Tibial nerve (tissue), 4 donors: ENCODE measurements around the gene TBC1D2B. TPM values are rescaled to one million over a fixed set of nuclear protein-coding genes. Genes with fewer than 3 reads are reported as not detected.

Experiments
- DNase-seq, 2 donors: peaks; one replicate each; pipeline ENCODE4 v3.0.0-alpha.2; 2019; ENCODE audit warnings: low spot score in 2 of 2
- H3K27ac ChIP-seq, 4 donors: fragments of 200-600 bp; sonication (generic) in 3 of 4; one replicate each; pipeline ENCODE4 v1.5.1; 2017 to 2019; ENCODE audit warnings: mild to moderate bottlenecking in 1 of 4
- H3K27me3 ChIP-seq, 2 donors: fragments of 200-600 bp; sonication (generic) in 1 of 2; one replicate each; pipeline versions ENCODE4 v1.5.1 to v1.6.0; 2017 to 2019
- H3K36me3 ChIP-seq, 3 donors: fragments of 200-600 bp; sonication (generic); one replicate each; pipeline ENCODE4 v1.5.1; 2018 to 2019
- H3K4me1 ChIP-seq, 4 donors: fragments of 200-600 bp; sonication (generic) in 3 of 4; one replicate each; pipeline ENCODE4 v1.5.1; 2017 to 2019
- H3K4me3 ChIP-seq, 4 donors: fragments of 200-600 bp; sonication (generic) in 3 of 4; one replicate each; pipeline ENCODE4 v1.5.1; 2017 to 2019; ENCODE audit warnings: mild to moderate bottlenecking in 1 of 4, moderate library complexity in 1 of 4
- H3K9me3 ChIP-seq, 4 donors: fragments of 200-600 bp; sonication (generic) in 3 of 4; one replicate each; pipeline ENCODE4 v1.5.1; 2017 to 2019
- EP300 ChIP-seq, 2 donors: sonication (generic); formaldehyde crosslinking; IDR thresholded peaks; one replicate each; pipeline ENCODE4 v1.6.1; 2017; ENCODE audit warnings: antibody characterized with exemption in 2 of 2, mild to moderate bottlenecking in 1 of 2
- POLR2A ChIP-seq, 2 donors: fragments of 450-650 bp; IDR thresholded peaks; one replicate each; pipeline ENCODE4 v1.6.1; 2017; ENCODE audit warnings: antibody characterized with exemption in 2 of 2, mild to moderate bottlenecking in 2 of 2, moderate library complexity in 2 of 2
- WGBS, 2 donors: methylation state at CpG; one replicate each; pipeline ENCODE4 v1.1.5; 2018; 5-methylcytosine and 5-hydroxymethylcytosine counted together
- total RNA-seq, 4 donors: library from RNA; depleted of rRNA; stranded (reverse); fragments of >200 nt; gene quantifications; one replicate each; pipeline ENCODE4 v1.1.0, GENCODE V29; 2016
- TF ChIP-seq, protein P1 (sequence below), 5 experiments: fragments of 200-600 bp in 3 of 5; fragments of 450-650 bp in 2 of 5; sonication (generic) in 3 of 5; IDR thresholded peaks; one replicate each; pipeline ENCODE4 v1.5.1; 2016 to 2019; ENCODE audit warnings: antibody characterized with exemption in 5 of 5, mild to moderate bottlenecking in 3 of 5, moderate library complexity in 2 of 5

The TBC1D2B gene
- total RNA-seq, 4 donors from 2014 or later = 64.5 to 127 (median 94.5) TPM

GRCh38 chr15:78069052-78069414 lies 8.5 kb downstream of the TBC1D2B start:
- no peak for DNase-seq
- TF ChIP-seq, protein P1, sequence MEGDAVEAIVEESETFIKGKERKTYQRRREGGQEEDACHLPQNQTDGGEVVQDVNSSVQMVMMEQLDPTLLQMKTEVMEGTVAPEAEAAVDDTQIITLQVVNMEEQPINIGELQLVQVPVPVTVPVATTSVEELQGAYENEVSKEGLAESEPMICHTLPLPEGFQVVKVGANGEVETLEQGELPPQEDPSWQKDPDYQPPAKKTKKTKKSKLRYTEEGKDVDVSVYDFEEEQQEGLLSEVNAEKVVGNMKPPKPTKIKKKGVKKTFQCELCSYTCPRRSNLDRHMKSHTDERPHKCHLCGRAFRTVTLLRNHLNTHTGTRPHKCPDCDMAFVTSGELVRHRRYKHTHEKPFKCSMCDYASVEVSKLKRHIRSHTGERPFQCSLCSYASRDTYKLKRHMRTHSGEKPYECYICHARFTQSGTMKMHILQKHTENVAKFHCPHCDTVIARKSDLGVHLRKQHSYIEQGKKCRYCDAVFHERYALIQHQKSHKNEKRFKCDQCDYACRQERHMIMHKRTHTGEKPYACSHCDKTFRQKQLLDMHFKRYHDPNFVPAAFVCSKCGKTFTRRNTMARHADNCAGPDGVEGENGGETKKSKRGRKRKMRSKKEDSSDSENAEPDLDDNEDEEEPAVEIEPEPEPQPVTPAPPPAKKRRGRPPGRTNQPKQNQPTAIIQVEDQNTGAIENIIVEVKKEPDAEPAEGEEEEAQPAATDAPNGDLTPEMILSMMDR (IDR thresholded peaks at IDR 0.05) = no peak
- TF ChIP-seq EP300 (IDR thresholded peaks at IDR 0.05) (peak in 1 of 2 donors; percentile 11), POLR2A (IDR thresholded peaks at IDR 0.05) (no peak)
- no peaks in the 10 kb centered on the region for H3K9me3 ChIP-seq
- no peaks in the 10 kb centered on the region for H3K27me3 ChIP-seq
- H3K4me1 ChIP-seq = peaks cover 0 to 100% (median 86%) of the 10 kb centered on the region in 4 donors
- WGBS, 2 donors = 58 to 67% methylated on average over 7 of the region's 7 CpGs
- peak overlapping the region in 3 of 4 donors; percentile 70 to 96 (median 95) for H3K27ac ChIP-seq
- no peak overlapping the region for H3K4me3 ChIP-seq
- no peaks in the 10 kb centered on the region for H3K36me3 ChIP-seq

DNA sequence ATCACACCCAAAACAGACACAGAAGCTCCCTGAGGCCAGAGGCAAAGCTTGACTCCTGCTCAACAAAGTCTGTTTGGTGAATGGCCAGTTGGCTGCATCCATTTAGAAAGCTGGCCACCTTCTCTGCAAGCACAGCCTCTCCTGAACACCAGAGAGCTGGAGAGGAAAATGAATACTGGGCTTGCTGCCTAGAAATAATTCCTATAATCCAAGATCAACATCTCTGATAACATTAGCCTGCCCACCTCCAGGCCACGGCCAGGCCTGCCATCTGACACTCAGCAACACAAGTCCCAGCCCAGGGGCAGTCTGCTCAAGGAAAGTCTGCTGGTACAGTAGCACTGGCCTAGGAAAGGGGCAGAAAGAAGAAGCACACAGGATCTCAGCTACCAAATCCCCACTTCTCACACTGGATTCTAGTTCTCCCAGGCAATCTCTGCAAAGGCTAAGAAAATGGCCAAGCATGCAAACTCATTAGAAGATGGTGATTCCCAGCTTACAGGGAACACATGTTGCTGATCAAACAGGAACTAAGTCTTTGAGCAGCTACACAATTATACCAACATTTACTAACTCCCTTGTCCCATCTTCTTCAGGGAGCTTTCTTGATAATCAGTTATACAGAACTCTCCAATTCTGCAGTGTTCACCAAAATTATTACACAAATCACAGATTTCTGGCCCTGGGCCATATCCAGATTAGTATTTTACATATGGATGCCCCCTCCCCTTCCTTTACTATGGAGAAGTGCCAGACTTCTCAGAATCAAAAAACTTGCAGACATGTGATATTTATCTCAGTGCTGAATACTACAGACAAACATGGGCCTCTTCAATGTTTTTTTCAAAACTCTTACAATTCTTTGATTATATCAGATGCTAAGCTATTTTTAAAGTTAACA lies 9.9 kb downstream of the TBC1D2B start:
- H3K4me1 ChIP-seq = peaks cover 0 to 100% (median 92%) of the 10 kb centered on the region in 4 donors
- WGBS, 2 donors = 0 to 31% methylated on average over 1 of the region's 1 CpG
- TF ChIP-seq, protein P1 (IDR thresholded peaks at IDR 0.05) = no peak
- TF ChIP-seq EP300 (IDR thresholded peaks at IDR 0.05) = no peak
- TF ChIP-seq POLR2A (IDR thresholded peaks at IDR 0.05) = no peak
- no peak overlapping the region for H3K4me3 ChIP-seq
- peak in 1 of 2 donors; percentile 30 for DNase-seq
- no peaks in the 10 kb centered on the region for H3K9me3 ChIP-seq
- peak overlapping the region in 3 of 4 donors; percentile 80 to 96 (median 95) for H3K27ac ChIP-seq
- H3K27me3 ChIP-seq = no peaks in the 10 kb centered on the region
- H3K36me3 ChIP-seq = no peaks in the 10 kb centered on the region

DNA sequence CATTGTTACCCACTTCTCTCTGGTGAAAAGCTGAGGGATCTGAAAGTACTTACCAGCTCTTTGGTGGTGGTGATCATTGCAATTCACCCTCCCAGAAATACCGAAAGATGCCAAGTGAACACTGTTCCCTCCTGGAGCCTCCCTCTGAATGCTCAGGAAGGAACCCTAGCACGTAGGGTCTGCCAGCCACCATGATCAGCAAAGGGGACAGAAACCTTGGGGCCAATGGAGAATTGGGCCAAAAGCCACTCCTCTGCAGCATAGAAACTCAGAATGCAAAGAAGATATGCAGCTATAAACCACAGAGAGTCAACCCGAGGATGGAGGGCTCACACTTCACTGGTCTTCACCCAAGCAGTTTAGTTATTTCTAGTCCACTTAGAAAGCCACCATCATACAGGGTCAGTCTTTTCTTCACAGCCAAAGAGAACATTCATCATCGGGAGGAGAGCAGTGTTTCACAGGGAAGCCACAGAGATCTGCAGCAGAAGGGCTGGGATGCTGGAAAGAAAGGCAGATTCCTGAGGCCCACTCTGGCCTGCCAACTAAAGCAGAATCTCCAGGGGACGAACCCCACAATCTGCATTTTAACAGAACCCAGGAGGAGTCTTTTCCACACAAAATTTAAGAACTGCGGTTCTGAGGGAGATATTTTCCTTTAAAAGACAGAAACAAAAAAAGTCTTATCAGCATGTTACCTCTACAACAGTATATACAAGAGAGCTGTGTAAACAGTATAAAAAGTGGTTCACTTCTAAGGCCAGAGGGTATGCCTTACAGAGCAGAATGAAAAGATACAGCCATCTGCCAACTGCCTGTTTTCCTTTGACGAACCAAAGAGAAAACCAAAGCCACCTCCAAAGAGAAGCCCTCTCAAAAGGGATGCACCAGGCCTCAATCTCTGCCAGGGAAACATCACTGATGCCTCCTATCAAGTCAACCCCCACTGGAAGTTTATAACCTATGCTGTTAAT lies 11.3 kb downstream of the TBC1D2B start:
- peaks cover 0 to 100% (median 90%) of the 10 kb centered on the region in 4 donors for H3K4me1 ChIP-seq
- DNase-seq = no peak
- H3K4me3 ChIP-seq = no peak overlapping the region
- no peaks in the 10 kb centered on the region for H3K27me3 ChIP-seq
- no peaks in the 10 kb centered on the region for H3K36me3 ChIP-seq
- TF ChIP-seq POLR2A (IDR thresholded peaks at IDR 0.05) (no peak), EP300 (IDR thresholded peaks at IDR 0.05) (no peak)
- TF ChIP-seq, protein P1 (IDR thresholded peaks at IDR 0.05) = no peak
- no peaks in the 10 kb centered on the region for H3K9me3 ChIP-seq
- H3K27ac ChIP-seq = peak overlapping the region; percentile 61 to 96 (median 88)
- 46 to 61% methylated on average over 7 of the region's 7 CpGs for WGBS, 2 donors

- 24 to 33% methylated on average over 5 of the region's 5 CpGs for WGBS, 2 donors
- H3K27me3 ChIP-seq = no peaks in the 10 kb centered on the region
- peak overlapping the region in 1 of 4 donors; percentile 15 for H3K4me3 ChIP-seq
- peak; percentile 74 to 89 for DNase-seq
- no peaks in the 10 kb centered on the region for H3K36me3 ChIP-seq
- H3K27ac ChIP-seq = peak overlapping the region; percentile 61 to 96 (median 88)
- peaks cover 0 to 100% (median 90%) of the 10 kb centered on the region in 4 donors for H3K4me1 ChIP-seq
- TF ChIP-seq EP300 (IDR thresholded peaks at IDR 0.05) (peak; percentile 65 to 98), POLR2A (IDR thresholded peaks at IDR 0.05) (no peak)
- TF ChIP-seq, protein P1 (IDR thresholded peaks at IDR 0.05) = peak in 1 of 5 experiments; percentile 17
- no peaks in the 10 kb centered on the region for H3K9me3 ChIP-seq
Observed at GRCh38 chr15:78065284-78065872, 12.1 kb downstream of the TBC1D2B start.
